Measurements from ENCODE around the gene EFS. TPM values are rescaled to one million over a fixed set of nuclear protein-coding genes. Genes with fewer than 3 reads are reported as not detected.

The EFS gene, protein sequence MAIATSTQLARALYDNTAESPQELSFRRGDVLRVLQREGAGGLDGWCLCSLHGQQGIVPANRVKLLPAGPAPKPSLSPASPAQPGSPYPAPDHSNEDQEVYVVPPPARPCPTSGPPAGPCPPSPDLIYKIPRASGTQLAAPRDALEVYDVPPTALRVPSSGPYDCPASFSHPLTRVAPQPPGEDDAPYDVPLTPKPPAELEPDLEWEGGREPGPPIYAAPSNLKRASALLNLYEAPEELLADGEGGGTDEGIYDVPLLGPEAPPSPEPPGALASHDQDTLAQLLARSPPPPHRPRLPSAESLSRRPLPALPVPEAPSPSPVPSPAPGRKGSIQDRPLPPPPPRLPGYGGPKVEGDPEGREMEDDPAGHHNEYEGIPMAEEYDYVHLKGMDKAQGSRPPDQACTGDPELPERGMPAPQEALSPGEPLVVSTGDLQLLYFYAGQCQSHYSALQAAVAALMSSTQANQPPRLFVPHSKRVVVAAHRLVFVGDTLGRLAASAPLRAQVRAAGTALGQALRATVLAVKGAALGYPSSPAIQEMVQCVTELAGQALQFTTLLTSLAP
- 10 to 100 TPM in 1 of 2 donors, 1 to 10 TPM in 1; 5.8 to 10.3 TPM for total RNA-seq
- long read RNA-seq, partial matches to known transcripts, result 0 of 1 reads
- long read RNA-seq, other reads (novel, unspliced or antisense), result 1 of 1 reads

DNA sequence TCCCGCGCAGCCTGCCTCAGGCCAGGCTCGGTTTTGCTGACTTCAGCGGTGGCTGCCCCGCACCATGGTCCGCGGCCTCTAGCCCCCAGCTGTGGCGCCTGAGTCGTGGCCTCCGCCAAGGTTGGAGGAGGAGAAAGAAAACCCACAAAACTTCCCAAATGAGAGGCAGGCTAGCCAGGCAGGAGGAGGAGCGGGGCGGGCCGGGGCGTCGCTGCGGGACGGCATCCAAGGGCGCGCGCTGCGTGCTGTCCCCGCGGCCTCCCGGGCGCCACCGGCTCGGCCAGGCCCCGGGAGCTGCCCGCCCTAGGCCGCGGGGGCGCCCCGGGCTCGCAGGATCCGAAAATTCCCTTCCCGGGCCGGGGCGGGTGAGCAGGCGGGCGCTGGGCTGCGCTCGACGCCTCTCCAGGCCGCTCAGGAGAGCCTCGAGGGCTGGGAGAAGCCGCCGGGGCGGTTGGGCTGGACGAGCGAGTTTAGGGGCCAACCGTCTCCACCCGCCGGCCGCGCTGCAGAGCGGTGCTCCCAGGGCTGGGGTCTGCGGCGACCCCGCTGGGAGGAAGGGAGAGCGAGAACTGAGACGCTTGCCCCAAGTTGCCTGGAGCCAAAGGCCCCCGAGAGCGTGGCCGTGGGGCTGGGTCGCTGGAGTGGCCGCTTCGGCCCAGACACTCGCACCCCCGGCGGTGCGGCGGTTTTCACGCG is at the start of gene EFS:
EFS (minus strand) TSS at position 137 of the 696 bp plus-strand sequence. CDS start 147 bp downstream, outside the sequence.
- ATAC-seq (peak; percentile 66 to 68), DNase-seq (no peak)
- intact Hi-C loops (cut with DNase I), result no loop called here

DNA sequence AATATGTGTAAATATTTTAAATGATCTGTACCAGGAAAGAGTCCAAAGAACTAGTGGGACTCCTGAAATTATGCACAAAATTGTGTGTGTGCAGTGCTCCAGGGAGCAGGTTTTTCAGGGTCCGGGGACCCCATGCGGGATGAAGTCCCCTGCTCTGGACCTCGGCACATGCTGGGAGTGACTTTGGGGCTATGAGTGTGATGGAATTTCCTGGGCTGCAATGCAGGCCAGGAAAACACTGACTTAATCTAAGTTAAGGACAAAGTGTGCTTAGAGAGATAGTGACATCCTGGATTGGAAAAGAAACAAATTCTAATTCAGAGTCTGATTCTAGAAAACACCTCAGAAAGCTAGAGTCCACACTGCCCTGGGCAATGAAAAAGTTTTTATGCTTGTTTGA is 49.3 kb upstream of the EFS start:
- DNase-seq (no peak), ATAC-seq (no peak)
- intact Hi-C loops (cut with DNase I), result no loop called here

DNA sequence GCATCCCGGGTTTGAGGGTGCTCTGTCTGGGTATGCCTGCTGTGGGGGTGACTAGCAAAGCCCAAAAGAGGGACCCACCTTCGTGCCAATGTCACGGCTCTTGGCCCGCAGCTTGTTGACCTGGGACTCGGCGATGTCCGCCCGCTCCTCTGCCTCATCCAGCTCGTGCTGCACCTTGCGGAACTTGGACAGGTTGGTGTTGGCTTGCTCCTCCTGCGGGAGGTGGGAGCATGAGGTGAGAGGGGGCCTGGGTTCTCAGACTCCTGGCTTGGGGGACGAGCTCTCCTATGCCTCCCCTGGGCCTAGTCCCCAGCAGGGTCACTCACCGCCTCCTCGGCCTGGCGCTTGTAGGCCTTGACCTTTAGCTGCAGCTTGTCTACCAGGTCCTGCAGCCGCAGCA is 48.7 kb upstream of the EFS start:
- ATAC-seq (no peak), DNase-seq (no peak)
- intact Hi-C loops (cut with DNase I), result no loop called here

DNA sequence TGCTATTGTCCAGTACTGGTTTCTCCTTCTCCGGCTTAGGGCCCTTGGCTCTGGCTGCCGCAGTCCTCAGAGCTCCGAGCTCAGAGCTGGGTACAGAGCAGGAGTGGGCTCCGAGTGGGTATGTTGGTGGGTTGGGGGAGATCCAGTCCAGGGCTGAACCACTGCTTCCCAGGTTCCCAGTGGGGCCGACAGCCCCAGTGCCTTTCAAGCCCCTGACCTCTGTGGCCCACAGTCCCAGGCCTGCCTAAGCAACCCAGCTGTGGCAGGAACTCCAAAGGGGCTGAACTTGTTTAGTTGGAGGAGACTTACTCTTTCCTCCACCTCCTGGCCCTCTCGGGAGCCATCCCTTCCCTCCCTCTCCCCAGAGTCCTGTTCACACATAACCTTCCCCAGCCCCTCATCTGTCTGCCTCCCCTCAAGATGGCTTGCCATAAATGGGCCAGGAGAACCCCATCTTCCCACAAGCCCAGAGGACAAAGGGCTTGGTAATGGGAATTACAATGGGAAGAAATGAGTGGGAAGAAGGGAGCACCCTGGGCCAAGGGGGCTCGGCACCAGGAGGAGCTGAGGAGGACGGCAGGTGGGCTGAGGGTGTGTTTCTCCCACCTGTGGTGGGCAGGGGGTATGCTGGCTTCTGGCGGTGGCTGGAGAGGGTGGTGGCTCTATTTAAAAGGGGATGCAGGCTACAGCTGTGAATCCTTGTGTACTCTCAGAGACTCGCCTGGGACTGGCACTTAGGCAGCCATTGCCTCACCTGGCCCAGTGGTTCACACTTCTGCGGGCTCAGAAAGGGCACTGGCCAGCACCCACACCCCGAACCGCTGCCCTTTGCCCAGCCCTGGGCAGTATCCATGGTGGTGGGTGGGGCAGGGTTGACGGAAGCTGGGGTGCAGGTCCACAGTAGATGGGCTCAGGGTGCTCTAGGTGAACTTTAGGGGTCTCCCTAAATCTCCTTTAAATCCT is 46.9 kb upstream of the EFS start:
- no peak for ATAC-seq
- intact Hi-C loops (cut with DNase I), result no loop called here
- no peak for DNase-seq

DNA sequence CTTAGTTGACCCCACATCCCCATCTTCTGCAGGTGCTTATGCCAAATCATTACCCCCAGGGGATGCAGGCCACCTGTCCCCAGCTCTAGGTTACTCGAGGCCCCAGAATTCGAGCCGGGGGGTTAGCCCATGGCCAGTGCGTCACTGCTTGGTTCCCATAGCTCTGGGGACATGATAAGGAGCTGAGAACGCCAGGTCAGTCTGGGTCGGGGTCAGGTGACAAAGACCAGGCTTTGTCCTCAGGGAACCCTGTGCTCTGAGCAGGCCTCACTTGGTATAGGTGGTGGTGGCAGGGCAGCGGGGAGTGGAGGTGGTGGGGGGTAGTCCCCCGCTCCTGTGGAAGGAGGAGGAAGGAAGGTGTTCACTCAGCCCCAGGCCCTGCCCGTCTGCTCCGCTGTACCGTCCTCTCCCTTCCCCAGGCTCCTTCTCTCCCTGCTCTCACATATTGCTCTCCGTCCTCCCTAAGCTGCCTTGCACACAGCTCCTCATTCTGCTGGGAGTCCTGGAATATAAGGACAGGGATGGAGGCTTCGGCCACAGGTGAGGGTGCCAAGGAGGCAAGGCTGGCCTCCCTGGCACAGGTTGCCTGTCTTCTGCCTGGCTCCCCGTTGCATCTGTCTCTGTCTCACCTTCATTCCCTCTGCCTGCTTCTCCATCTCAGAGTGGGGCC is 45.1 kb upstream of the EFS start:
- peak; percentile 76 for DNase-seq
- ATAC-seq, result peak; percentile 3 to 41
- intact Hi-C loops (cut with DNase I), result loop anchor here (1.0 to 5.0 kb wide), 2 partner anchors 32 to 33 kb away; no protein-coding TSS in a partner anchor

DNA sequence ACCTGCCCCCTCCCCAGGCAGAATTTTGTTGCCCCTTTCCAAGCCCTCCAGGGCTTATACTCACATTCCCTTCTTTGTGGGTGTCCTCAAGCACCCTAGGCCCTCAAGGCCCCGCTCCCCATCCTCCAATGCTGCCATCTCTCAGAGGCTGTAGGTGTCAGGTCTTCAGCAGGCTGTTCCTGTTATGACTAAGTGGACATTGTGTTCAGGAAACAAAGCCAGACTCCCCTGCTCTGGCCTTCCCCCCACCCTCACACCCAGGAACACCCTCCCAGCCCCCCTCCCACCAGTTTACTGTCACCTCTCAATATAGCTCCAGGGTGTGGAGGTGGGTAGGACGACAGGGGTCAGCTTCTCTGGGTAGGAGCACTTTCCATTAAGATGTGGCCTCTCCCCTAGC is 44.5 kb upstream of the EFS start:
- ATAC-seq, result peak; percentile 48 to 54
- intact Hi-C loops (cut with DNase I), result loop anchor here (1.0 to 5.0 kb wide), 2 partner anchors 33 to 34 kb away; no protein-coding TSS in a partner anchor
- peak; percentile 45 for DNase-seq

DNA sequence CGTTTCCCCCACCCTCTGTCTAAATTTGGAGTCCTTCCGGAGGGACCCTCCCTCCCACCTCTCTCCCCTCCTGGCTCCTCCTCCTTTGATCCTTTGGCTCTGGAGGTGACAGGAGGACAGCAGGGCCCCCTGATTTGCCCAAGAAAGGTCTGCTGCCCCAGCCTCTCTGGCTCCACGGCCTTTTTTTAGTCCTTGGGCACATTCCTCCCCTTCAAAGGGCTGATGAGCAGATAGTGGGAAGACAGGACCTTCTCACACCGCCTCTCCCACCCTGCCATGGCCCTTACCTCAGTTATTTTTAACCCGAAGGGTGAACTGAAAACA is 43.3 kb upstream of the EFS start:
- ATAC-seq, result peak; percentile 44 to 47
- DNase-seq, result peak; percentile 65
- intact Hi-C loops (cut with DNase I), result loop anchor here in 1 of 2 donors (5.0 kb wide), 1 partner anchor 34 kb away; no protein-coding TSS in a partner anchor

DNA sequence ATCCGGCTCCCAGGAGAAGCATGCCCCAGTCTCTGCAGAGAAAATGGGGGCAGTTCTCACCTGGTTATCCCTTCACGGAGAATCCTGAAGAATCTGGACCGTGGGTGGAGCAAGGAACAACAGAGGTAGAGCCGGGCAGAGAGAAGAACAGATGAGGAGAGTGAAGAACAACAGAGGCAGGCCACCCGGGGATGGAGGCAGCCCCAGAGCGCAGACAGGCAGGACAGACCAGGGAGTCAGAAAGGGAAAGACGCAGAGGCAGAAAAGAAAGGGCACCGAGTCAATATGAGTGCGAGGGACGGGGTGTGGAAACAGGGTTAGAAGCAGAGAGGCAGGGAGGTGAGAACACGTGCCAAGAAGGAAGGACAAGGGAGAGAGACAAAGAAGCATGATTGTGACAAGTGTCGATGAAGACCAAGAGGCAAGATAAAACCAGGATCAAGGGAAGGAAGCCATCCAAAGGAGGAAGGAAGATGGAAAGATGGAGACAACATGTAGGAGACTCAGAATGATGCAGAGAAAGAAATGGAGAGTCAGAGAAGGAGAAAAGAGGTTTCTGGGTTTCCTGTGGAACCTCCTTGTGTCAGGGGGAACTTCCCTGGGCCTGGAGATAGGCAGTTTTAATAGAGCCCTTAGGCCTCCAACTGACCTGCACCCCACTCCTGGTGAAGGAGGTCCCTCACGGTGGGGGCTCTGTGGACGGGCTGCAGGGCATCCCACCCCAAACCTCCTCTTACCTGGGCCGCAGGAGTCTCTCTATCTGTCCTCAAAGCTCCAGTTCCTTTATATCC is 42.7 kb upstream of the EFS start, which contains the start of gene MYH6:
MYH6 (minus strand) TSS at position 758 of the 791 bp plus-strand sequence. CDS start 1,050 bp downstream, outside the sequence.
- DNase-seq, result no peak
- ATAC-seq, result no peak
- intact Hi-C loops (cut with DNase I), result loop anchor here in 1 of 2 donors (5.0 kb wide), 1 partner anchor 35 kb away; no protein-coding TSS in a partner anchor

DNA sequence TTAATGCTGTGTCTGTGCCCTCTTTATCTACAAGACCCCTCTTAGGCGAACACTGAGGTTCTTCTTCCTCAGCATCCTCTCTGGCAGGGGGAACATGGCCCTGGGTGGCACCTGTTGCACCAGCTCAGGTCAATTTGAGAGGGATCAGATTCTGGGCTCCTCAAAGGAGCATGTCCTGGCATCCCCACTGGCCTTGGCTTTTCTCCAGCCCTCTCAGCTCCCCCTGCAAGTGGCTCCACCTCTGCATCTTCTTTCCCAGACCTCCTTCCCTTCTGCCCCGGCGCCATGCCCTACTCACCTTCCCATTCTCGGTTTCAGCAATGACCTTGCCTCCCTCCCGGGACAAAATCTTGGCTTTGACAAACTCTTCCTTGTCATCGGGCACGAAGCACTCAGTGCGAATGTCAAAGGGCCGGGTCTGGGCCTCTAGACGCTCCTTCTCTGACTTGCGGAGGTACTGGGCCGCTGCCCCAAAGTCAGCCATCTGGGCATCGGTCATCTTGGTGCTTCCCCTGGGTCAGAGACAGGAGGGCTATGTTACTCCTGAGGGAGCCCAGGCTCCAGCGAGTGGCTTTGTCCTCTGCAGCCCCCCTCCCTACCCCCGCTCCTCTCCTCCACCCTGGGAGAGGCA is 41.9 kb upstream of the EFS start:
- no peak for ATAC-seq
- DNase-seq, result no peak
- intact Hi-C loops (cut with DNase I), result loop anchor here in 1 of 2 donors (5.0 kb wide), 1 partner anchor 35 kb away; no protein-coding TSS in a partner anchor

DNA sequence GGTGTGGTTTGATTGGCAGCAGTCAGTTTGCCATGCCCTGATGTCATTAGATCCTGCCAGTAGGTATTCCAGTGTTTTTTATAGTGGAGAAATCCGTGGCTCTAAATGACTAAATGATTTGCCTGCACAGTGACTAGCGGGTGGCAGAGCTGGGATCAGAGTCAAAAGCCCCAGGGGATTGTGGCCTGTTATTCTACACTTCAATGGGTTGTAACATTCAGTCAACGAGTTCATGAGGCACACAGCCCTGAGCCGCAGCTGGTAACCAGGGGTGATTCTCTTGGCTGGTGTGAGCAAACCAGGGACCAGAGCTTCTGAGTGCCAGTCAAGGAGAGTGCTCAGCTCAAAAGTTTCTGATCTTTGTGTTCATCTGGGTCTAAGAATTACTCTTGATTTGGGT is 41.3 kb upstream of the EFS start:
- no peak for ATAC-seq
- no peak for DNase-seq
- intact Hi-C loops (cut with DNase I), result loop anchor here in 1 of 2 donors (5.0 kb wide), 1 partner anchor 36 kb away; no protein-coding TSS in a partner anchor

DNA sequence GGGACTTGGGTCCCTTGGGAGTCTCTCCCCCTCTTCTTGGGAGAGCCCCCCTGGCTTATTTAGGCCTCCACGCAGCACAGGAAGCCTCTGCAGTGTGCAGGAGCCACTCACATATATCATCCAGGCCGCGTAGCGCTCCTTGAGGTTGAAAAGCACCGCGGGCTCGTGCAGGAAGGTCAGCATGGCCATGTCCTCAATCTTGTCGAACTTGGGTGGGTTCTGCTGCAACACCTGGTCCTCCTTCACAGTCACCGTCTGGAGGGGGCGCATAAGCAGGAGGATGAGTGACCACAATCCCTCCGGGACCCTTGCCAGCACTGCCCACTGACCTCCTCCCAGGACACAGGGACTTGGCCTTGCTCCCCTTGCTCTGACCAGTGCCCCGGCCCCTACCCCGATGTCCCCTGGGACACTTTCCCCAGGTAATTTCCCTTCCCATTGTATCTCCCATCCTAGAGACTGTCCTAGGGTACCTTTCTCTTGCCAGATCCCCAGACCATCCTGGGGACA is 40.6 kb upstream of the EFS start:
- ATAC-seq, result no peak
- intact Hi-C loops (cut with DNase I), result loop anchor here in 1 of 2 donors (5.0 kb wide), 1 partner anchor 37 kb away; no protein-coding TSS in a partner anchor
- no peak for DNase-seq

DNA sequence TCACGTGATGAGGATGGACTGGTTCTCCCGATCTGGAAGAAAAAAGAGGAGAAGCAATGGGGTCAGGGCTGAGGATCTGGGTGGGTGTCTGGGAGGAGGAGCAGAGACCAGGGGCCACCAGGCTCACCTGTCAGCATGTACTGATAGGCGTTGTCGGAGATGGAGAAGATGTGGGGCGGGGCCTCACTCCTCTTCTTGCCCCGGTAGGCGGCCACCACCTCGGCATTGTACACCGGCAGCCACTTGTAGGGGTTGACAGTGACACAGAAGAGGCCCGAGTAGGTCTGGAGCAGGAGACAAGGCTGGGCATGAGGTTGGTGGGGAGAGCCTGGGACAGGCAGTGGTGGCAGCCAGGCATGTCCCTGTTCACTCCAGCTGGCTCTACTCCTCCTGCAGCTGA is 40.1 kb upstream of the EFS start:
- ATAC-seq, result no peak
- intact Hi-C loops (cut with DNase I), result loop anchor here in 1 of 2 donors (5.0 kb wide), 1 partner anchor 37 kb away; no protein-coding TSS in a partner anchor
- DNase-seq, result no peak

DNA sequence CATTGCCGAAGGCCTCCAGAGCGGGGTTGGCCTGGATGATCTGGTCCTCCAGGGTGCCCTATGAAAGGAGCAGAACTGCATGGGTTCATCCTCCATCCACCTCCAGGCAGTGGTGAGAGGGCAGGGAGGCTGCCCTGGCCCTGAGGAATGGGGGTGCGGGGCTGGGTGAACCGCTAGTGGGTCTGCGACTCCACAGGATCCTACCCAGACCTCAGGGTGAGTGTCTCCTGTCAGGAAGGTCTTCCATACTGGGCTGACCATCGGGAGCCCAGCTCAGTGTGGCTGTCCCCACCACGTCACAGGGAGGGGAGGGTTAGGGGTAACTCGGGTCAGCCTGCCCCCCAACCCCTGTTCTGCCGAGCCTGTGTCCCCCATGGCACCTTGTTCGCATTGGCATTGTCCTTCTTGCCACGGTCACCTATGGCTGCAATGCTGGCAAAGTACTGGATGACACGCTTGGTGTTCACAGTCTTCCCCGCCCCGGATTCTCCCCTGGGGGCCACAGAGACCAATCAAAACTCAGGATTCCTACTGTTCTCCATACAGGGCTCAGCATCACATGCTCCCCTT is 39.4 kb upstream of the EFS start:
- ATAC-seq (no peak), DNase-seq (no peak)
- intact Hi-C loops (cut with DNase I), result no loop called here

DNA sequence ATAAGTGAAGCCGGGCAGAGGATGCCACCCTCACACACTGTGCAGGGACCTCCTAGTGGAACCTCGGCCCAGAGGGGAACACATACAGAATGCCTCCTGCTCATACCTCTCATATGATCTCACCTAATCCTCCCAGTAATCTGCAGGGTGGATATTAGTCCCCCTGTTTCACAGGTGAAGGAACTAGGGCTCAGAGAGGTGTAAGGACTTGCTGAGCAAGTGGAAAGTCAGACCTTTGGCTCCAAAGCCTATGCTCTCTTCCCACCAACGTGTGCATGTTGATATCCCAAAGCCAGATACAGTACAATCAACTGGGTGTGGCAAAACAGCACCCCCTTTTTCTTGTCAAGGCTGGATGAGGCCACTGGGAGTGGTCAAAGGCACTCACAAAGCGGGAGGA is 38.9 kb upstream of the EFS start:
- no peak for DNase-seq
- no peak for ATAC-seq
- intact Hi-C loops (cut with DNase I), result no loop called here

DNA sequence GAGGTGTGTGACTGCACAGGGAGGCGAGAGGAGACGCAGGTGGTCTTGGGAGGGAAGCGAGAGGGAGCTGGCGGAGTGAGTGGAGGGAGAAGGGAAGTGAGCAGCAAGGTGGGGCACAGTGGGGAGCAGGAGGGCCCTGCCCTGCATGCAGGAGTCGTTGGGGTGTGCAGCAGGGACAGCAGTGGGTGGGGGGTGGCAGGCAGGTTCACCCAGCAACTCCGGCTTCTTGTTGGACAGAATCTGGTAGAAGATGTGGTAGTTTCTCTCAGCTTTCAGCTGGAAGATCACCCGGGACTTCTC is 38.1 kb upstream of the EFS start:
- ATAC-seq, result no peak
- intact Hi-C loops (cut with DNase I), result no loop called here
- DNase-seq, result no peak

All from left cardiac atrium (tissue), 4 donors.